ENCODE results near the gene PI4KA. TPM values are rescaled to one million over a fixed set of nuclear protein-coding genes. Genes with fewer than 3 reads are reported as not detected.

Gene PI4KA
- total RNA-seq, 1 donor from 2014 or later: 24.4 TPM

DNA sequence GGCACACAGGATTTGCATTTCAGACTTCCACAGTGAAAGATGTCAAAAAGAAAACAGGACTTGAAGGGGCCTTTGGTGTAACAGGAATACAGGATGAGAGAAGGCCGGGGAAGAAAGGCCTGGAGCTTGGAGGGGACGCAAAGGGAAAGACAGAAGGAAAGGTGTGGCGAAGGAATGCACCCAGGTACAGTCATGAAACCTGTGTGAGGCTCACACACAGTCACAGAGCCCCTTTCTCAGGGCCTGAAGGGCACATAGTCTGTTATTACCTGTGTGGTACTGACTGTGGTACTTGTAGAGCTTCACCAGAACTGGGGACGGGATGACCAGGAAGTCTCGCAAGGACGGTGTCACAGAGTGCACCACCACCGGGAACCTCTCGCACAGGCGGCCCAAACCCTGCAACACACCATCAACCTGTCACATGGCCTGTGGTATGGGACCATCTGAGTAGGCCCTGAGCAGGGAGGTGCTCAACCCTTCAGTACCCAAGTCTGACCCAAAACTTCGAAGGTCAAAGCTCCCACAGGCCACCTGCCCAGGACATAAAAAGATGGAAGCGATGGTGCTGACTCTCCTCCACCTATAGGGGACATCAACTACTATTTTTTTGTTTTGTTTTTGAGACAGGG is 55.6 kb downstream of the PI4KA start:
- H3K36me3 Mint-ChIP-seq: peaks cover 37% of the 10 kb centered on the region
- Histone ChIP-seq H3F3A (ENCODE audit: low read depth) (no peaks in the 10 kb centered on the region), H3K9me3 (ENCODE audit: low read depth) (no peaks in the 10 kb centered on the region), H3K9ac (no peak overlapping the region), H3K27me3 (no peaks in the 10 kb centered on the region), H3K4me3 (no peak overlapping the region), H3K79me2 (ENCODE audit: low read depth) (no peaks in the 10 kb centered on the region), H3K36me3 (no peaks in the 10 kb centered on the region), H3K4me1 (no peaks in the 10 kb centered on the region), H2AFZ (replicated peaks) (no peak overlapping the region), H3K4me2 (no peak overlapping the region), H3K27ac (no peak overlapping the region), H4K20me1 (ENCODE audit: low read depth) (no peaks in the 10 kb centered on the region)
- H3K27ac Mint-ChIP-seq: no peak overlapping the region
- DNase-seq (ENCODE audit: low spot score): no peak
- H3K9me3 Mint-ChIP-seq: no peaks in the 10 kb centered on the region
- H3K27me3 Mint-ChIP-seq (ENCODE audit: insufficient read depth, low read depth): peaks cover 5% of the 10 kb centered on the region
- TF ChIP-seq, protein P1, sequence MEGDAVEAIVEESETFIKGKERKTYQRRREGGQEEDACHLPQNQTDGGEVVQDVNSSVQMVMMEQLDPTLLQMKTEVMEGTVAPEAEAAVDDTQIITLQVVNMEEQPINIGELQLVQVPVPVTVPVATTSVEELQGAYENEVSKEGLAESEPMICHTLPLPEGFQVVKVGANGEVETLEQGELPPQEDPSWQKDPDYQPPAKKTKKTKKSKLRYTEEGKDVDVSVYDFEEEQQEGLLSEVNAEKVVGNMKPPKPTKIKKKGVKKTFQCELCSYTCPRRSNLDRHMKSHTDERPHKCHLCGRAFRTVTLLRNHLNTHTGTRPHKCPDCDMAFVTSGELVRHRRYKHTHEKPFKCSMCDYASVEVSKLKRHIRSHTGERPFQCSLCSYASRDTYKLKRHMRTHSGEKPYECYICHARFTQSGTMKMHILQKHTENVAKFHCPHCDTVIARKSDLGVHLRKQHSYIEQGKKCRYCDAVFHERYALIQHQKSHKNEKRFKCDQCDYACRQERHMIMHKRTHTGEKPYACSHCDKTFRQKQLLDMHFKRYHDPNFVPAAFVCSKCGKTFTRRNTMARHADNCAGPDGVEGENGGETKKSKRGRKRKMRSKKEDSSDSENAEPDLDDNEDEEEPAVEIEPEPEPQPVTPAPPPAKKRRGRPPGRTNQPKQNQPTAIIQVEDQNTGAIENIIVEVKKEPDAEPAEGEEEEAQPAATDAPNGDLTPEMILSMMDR (IDR thresholded peaks at IDR 0.05): no peak
- no peak for TF ChIP-seq EZH2 (IDR thresholded peaks at IDR 0.05)
- no peak overlapping the region for H3K4me3 Mint-ChIP-seq
- peaks cover 16% of the 10 kb centered on the region for H3K4me1 Mint-ChIP-seq

DNA sequence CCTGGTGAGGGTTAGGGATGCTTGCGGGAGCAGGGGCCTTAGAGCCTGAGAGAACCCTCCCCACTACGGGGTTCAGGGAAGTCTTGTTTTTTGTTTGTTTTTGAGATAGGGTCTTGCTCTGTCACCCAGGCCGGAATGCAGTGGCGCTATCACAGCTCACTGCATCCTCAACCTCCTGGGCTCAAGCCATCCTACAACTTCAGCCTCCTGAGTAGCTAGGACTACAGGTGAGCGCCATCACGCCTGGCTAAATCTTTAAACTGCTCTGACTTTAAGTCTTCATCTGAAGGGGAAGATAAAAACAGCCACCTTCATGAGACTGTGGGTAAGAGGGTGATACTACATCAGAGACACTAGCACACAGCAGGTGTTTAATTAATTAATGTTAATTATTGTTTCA is 56.2 kb downstream of the PI4KA start:
- Histone ChIP-seq H2AFZ (replicated peaks) (no peak overlapping the region), H3K4me1 (no peaks in the 10 kb centered on the region), H3K79me2 (ENCODE audit: low read depth) (no peaks in the 10 kb centered on the region), H3K27me3 (no peaks in the 10 kb centered on the region), H3K9ac (no peak overlapping the region), H3K9me3 (ENCODE audit: low read depth) (no peaks in the 10 kb centered on the region), H3K4me3 (no peak overlapping the region), H3K4me2 (no peak overlapping the region), H3K36me3 (no peaks in the 10 kb centered on the region), H3K27ac (no peak overlapping the region), H3F3A (ENCODE audit: low read depth) (no peaks in the 10 kb centered on the region), H4K20me1 (ENCODE audit: low read depth) (no peaks in the 10 kb centered on the region)
- peaks cover 35% of the 10 kb centered on the region for H3K36me3 Mint-ChIP-seq
- TF ChIP-seq EZH2 (IDR thresholded peaks at IDR 0.05) (no peak), EZH2phosphoT487 (IDR thresholded peaks at IDR 0.05) (no peak)
- TF ChIP-seq, protein P1 (IDR thresholded peaks at IDR 0.05): no peak
- no peak for DNase-seq (ENCODE audit: low spot score)
- H3K9me3 Mint-ChIP-seq: no peaks in the 10 kb centered on the region
- H3K27me3 Mint-ChIP-seq (ENCODE audit: insufficient read depth, low read depth): peaks cover 5% of the 10 kb centered on the region
- no peak overlapping the region for H3K27ac Mint-ChIP-seq
- no peak overlapping the region for H3K4me3 Mint-ChIP-seq
- H3K4me1 Mint-ChIP-seq: peaks cover 16% of the 10 kb centered on the region

DNA sequence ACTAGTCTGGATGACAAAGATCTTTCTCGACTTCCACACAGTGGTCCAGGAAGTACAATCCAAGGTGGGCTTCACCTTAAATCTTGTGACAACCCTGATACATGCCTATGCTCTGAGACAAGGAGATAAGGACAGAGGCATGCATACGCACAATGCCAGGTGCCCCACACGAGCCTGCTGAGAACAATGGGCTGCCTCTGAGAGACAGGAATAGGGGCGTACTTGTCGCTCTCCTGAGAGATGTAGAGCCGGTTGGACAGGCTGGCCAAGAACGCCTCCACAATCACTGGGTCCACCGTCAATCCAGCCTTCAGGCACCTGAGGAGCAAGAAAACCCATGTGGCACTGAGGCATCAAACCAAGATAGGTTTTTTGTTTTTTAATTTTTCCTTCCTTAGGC is 59.2 kb downstream of the PI4KA start:
- Histone ChIP-seq H3F3A (ENCODE audit: low read depth) (no peaks in the 10 kb centered on the region), H3K9me3 (ENCODE audit: low read depth) (no peaks in the 10 kb centered on the region), H3K27ac (no peak overlapping the region), H3K79me2 (ENCODE audit: low read depth) (no peaks in the 10 kb centered on the region), H3K4me3 (no peak overlapping the region), H3K9ac (no peak overlapping the region), H3K4me2 (no peak overlapping the region), H3K27me3 (no peaks in the 10 kb centered on the region), H3K4me1 (no peaks in the 10 kb centered on the region), H4K20me1 (ENCODE audit: low read depth) (no peaks in the 10 kb centered on the region), H2AFZ (replicated peaks) (no peak overlapping the region), H3K36me3 (no peaks in the 10 kb centered on the region)
- peaks cover 2% of the 10 kb centered on the region for H3K27me3 Mint-ChIP-seq (ENCODE audit: insufficient read depth, low read depth)
- peaks cover 5% of the 10 kb centered on the region for H3K4me1 Mint-ChIP-seq
- H3K36me3 Mint-ChIP-seq: peaks cover 27% of the 10 kb centered on the region
- TF ChIP-seq EZH2phosphoT487 (IDR thresholded peaks at IDR 0.05): no peak
- TF ChIP-seq, protein P1 (IDR thresholded peaks at IDR 0.05): no peak
- TF ChIP-seq EZH2 (IDR thresholded peaks at IDR 0.05): no peak
- no peak overlapping the region for H3K27ac Mint-ChIP-seq
- H3K9me3 Mint-ChIP-seq: no peaks in the 10 kb centered on the region
- DNase-seq (ENCODE audit: low spot score): no peak
- no peak overlapping the region for H3K4me3 Mint-ChIP-seq

Measured in neural progenitor cell (in vitro differentiated cells).